Stimulated activated CD4-positive, alpha-beta T cell treated with anti-CD3 and anti-CD28 coated beads, Interleukin-12 subunit alpha, Interleukin-12 subunit beta, amount 100 ng/mL, for 48 hours (primary cell): Measurements from ENCODE around the gene TPBGL.

Experiments used
- DNase-seq, 3 donors: peaks; one replicate each; pipeline ENCODE4 v3.0.0-alpha.2; 2020; ENCODE audit warnings: low read depth in 2 of 3, low spot score in 1 of 3

Gene TPBGL

DNA sequence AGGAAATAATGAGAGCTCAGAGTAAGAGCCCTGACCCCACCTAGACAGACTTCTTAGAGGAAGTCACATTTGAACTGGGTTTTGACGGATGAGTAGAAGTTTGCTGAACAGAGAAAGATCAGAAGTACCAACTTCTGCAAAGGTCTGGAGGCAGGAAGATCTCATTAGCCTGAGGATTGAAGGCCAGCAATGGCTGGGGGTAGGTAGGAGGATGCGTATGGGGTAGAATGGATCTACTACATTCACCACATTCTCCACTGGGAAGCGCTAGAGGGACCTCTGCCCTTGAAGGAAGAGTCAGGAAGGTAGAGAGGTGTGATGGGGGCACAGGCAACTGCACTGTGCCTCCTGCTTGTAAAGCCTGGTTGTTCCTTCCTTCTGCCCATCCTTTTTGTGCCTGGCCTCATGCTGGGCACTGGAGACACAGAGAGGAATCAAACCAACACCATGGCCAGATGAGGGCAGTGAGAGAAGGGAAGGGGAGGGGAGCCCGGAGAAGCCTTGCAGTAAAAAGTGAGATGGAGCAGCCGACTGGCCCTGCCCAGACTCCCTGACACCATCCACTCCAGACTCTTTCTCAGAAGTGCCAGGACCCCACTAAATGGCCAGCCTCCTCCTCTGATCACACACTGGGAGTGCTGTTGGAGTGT lies 4.9 kb downstream of the TPBGL start:
- DNase-seq = no peak

DNA sequence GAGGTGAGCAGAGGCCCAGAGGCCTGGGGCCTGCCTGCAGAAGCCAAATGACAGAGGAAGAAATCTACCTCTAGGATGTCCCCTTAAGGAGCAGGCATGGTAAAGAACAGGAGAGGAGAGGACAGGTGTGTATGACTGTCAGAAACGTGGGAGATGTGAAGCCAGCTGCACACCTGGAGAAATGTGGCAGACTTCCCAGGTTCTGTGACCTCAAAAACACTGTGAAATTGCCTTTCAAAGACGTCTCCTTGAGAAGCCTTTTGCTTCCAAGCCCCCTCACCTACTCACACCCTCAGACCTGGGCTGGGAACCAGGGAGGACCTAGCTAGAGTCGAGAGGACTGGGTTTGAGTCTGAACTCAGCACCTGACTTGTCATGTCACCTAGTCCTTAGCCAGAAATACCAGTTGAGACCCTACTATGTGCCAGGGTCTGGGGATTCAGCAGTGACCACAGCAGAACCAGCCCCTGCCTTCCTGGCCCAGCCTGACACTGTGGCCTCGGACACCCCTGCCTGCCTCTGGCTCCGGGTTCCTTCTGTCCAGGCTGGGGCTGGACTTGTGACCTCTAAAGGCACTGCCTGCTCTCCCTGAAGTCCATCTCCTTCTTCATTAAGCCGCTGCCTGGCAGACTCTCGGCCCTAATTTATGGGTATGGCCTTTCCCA lies 5.6 kb downstream of the TPBGL start:
- DNase-seq = no peak

DNA sequence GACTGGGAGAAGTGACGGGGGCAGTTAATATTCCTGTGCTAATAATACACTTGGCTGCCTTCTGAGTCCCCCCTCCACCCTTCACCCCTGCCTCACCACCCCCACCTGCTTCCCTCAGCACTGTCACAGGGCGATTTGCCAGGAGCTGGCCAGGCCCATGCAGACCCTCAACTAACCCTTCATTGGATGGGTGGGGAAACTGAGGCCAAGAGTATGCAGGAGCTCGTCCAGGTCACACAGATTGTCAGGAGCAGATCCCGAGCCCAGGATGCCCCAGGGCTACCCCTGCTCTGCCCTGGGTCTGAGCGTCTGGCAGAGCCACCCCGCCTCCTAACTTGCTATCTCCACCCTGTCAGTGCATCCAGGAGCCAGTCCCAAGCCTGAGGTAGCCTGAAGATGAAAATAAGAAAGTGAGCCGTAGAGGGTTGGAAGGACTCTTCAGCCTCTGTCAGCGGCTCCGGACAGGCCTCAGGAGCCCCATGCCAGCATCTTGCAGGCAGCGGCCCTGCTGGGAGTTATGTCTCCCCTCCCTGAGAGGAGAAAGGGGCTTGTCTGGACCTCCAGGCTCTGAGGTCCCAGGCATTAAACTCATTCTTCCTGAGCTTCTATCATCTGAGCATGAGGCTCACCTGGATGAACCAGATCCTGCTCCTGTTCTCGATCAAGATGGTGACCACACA lies 6.2 kb downstream of the TPBGL start:
- DNase-seq = no peak

DNA sequence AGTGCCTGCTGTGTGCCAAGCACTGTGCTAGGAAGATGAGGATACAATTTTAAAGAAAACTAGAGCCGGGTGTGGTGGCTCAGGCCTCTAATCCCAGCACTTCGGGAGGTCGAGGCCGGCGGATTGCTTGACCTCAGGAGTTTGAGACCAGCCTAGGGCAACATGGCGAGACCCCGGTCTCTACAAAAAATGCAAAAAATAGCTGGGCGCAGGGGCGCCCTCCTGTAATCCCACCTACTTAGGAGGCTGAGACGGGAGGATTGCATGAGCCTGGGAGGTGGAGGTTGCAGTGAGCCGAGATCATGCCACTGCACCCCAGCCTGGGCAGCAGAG lies 8.3 kb downstream of the TPBGL start:
- DNase-seq = no peak

DNA sequence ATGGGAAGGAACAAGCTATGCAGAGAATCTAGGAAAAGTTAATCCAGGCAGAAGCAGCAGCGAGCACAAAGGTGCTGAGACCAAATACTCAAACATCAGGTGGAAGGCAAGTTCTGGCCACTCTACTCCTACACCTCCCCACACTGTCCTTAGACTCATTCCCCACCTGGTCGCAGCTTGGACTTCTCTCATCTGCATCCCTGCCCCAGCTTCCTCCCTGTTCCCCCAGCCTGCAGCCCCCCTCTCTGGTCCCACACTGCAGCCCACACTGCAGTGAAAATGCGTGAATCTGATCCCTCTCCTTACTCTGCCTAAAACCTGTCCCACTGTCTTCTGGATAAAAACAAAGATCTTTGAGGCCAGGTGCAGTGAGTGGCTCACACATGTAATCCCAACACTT lies 9.1 kb downstream of the TPBGL start:
- DNase-seq = no peak

DNA sequence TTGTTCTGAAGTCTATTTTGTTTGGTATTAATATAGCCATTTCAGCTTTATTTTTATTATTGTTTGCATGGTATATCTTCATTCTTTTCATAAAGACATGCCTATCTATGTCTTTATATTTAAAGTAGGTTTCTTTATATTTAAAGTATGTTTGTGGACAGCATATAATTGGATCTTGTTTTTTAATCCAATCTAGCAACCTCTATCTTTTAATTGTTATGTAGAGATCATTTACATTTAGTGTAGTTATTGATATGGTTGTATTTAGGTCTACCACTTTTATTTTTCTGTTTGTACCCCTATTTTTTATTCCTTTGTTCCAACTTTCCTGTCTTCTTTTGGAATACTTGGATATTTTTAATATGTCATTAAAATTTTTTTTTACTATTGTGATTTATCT lies 13.8 kb downstream of the TPBGL start:
- no peak for DNase-seq

DNA sequence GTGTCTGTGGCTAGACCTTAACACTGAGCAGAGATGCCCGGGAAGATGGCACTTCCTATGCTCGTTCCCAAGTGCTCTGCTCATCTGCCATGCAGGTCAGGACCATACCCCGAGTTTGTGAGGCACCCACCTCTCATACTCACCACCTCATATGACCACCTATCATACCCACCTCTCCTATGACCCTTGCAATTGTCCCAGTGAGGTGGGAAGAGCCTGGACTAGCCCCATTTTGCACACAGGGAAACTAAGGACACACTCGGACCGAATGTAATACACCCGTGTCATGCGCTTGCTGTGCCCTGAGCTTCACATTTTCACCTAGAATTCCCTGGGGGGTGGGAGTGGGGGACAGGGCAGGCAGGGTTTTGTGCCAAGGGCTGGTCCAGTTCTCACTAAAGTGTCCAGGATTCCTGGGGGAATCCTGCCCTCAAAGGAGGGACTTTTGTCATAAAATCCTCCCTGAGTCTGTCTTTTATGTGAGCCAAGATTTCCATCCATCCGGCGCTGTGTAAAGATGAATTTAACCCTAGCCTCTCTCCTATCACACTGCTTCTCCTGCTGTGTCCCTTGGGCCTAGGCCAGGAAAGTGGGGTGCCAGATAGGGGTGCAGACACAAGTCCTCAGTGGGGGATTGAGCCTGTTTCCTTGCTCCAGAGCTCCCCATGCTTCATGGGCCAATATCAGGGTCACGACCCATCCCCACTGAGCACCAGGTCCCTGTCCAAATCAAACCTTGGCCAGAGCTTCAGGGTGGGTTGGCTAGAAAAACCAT lies 20.0 kb downstream of the TPBGL start:
- DNase-seq = no peak

DNA sequence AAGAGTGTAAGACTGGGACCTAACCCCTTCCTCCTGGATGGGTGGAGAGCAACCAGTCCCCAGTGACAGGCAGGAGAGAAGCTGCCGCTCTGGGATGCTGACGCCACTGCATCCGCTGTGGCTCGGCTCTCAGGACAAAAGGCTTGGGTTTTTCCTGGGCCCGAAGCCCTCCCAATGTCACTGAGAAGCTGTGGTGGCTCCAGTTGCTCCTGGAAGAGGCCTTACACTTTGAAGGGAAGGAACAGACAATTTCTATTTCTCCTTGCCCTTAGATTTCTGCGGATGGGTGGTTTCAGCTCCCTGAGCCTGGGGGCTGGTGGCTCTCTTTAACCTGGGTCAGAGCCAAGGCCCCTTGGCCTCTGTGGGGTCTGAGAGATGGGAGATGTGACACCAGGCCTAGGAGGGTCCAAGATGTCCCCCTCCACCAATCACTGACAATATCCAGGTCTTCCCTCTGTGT lies 21.4 kb downstream of the TPBGL start:
- no peak for DNase-seq

DNA sequence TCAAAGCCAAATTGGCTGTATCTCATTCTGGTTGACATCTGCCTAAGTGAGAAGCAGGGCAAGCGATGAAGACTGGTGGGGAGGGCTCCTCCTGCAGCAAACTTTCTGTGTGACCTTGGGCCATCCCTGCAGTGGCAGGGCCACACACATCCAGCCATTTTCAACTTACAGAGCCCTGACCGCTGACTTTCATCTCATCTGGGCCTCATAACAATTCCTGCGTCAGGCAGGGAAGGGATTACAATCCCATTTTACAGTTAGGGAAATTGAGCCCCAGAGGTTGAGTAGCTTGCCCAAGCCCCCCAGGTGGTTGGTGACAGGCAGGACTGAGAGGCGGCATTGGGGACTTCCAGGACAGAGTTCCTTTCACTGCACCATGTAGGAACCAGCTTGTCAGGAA lies 21.9 kb downstream of the TPBGL start:
- no peak for DNase-seq

DNA sequence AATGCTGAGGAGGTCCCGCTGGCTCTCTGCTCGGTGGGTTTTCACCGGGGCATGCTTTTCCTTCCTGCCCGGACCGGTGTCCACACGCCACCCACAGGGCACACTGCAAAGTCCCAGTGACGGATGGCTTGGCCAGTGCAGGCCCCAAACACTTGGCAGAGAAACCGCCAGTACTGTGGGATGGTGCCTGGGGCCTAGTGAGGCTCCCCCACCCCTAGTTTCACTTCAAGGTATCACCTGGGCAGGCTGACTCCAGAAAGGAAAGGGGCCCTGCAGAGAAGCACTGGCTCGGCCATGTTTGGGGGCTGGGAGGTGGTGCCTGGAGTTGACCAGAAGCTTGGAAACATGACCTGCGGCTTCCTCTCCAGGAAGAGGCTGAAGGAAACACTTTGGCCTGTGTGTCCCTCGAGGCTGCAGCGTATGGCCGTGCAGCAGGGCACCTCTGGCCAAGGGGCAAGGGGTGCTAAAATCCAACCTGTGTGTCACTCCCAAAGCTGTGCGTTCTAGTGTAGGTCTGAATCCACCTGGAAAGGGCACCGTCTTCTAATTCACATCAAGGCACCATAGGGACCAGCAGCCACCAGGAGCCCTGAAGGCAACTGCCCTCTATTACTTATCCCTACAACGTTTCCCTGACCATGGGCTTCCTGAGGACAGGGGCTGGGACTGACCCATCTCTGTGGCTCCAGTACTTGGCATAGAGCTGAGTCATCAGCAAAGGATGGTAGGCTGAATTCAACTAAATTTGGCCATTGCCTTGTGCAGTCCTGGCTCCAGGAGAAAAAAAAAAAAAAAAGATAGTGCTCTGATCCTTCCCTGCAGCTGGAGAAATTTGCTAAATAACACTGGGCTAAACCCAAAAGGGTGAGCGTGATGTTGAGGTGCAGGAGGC lies 22.6 kb downstream of the TPBGL start:
- no peak for DNase-seq

DNA sequence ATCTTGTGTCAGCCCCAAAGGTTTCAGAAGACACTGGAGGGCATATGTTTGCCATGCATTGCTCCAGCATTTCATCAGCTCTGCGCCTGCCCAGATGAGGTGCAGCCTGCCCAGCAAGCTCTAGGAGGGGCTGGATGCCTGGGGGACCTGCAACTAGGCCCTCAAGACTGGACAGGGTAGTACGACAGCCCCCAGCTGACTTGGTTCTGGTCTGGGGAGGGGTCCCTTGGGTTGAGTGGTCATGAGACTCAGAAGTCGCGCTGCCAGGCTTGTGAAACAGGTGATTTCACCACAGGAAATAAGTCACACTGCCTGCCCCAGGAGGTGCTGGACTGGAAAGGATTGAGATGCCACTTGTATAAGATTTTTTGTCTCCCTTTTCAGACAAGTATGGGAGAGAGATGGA lies 23.4 kb downstream of the TPBGL start:
- no peak for DNase-seq

DNA sequence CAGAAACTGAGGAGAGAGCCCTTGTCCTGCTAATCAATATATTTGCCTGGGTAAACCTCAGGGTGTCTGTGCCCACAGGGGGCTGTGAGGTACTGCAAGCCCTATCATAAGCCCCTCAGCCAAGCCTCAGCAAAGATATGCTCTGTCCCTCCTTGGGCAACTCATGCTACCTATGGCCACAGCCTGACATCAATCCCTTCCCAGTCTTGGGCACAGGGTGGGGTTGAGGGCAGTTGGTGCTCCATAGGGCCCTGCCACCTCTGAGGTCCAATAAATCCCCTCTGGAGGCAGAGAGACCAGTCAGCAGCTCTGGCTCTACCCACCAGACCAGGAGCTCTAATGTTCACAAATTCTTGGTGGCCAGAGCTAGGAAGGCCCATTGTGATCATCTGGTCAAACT lies 23.8 kb downstream of the TPBGL start:
- no peak for DNase-seq

DNA sequence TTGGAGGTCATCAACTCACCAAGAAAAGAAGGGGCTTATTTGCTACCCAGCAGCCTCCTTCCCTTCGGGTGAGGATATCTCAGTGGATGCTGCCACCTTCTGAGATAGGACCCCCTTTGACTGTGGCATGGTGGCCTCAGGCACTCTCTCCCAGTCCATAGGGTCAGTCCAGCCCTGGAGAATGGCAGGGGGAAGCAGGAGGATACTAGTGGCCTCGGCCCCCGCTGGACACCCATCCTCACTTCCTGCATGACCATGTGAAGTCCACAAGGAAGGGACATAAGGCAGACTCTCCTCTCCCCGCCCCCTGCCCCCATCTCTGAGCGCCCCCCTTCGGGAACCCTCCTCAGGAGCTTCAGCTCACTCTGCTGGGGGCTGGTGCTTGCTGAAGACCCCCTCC lies 24.4 kb downstream of the TPBGL start:
- no peak for DNase-seq

DNA sequence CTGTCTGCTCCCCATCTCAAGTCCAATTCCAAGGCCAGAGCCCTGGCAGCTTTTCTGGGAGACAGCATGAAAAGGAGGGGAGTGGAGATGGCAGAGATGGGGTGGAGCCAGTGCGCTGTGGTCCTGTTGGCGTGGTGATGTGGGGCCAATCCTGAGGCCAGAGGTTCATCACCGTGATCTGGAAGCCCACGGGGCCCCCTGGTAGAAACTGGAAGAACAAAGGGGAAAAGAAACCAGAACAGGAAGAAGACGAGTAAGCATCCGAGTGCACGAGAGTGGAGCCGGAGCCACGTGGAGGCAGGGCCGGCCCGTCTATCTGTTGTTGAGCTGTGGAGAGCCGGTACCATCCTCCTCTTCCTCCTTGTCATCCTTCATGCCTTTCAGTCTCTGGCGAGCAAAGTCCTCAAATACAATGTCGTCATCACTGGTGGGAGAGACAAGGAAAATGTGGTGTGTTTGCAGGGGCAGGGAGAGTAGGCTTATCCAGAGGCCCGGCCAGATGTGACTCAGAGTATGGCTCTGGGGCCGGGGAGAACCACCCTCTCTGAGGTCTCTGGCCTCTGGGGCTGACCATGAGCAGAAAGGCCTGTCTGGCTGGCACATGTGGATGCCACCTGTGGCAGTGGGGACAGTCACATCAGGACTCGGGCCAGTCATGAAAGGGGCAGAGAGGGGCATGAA lies 25.4 kb downstream of the TPBGL start:
- no peak for DNase-seq

DNA sequence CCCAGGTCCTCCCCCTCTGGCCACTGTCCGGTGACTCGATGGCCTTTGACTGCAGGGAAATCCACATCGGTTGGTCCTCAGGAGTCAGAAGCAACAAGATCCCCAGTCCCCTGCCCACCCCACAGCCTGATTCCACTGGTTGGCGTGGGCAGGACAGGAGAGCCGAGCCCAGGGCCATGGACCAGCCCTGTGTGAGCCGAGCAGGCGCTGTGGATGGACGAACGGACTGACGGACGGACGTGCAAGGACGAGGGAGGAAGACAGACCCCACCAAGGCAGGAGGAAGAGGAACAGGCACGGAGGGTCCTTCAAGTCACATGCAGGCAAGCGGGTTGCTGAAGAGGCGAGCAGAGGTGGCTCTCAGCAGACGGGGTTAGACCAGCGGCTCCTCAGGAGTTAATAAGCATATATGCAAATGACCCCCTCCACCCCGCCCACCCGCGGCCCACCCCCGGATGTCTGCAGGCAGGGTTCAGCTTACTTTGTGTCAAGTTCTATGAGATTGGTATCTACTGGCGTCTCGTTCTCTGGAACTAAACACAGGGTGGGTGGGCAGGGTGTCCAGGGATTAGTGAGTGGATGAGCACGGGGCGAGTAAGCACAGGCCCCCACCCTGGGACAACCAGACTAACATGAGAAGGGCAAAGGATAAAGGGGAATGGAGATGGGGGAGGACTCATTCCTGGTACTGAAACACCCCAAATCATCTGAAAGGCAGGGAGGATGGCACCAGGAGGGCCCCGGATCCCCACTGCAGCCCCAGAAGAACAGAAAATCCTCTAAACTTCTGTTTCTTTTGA lies 26.8 kb downstream of the TPBGL start:
- no peak for DNase-seq

DNA sequence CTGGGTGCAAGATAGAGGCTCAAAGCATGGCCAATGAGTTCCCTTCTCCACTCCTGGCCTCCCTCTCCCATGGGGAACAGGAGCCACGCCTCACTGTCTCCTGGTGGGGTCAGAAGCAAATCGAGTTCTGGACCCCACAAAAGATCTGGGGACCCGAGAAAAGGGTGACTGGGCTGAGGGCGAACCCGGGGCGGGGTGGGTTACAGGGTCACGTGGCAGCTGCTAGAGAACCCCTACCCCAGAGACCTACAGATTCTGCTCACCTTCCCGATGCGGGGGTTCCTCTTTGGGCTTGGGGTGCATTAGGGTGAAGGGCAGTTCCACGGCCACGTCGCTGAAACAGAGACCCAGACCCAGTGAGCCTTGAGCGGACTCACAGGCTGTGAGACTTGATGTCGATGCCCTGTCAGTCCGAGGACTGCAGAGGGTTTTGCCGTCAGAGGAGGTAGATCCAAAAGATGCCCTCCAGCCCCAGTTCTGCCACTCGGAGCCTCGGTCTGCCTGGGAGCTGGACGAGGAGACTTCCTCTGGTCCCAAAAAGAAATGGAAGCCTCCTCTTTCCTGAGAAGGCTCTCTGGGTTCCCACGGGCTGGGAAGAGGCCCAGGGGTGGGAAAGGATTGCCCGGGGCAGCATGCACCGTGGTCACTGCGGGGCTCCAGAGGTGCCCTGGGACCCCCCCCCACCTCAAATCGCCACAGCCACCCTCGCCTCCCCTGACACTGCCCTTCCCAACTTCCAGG lies 28.2 kb downstream of the TPBGL start:
- DNase-seq = no peak

DNA sequence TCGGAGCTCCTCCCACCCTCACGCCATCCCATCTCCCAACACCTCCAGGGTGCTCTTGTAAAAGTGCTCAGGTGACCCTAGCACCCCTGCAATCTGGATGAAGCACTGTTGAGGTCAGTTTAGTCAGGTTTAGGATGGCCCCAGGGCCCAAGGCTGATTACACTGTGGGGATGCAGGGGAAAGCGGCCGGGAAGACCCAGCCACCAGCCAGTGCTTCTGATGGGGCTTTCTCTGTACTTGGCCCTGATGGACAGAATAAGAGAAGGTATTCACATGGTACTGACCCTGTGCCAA lies 28.7 kb downstream of the TPBGL start:
- no peak for DNase-seq

DNA sequence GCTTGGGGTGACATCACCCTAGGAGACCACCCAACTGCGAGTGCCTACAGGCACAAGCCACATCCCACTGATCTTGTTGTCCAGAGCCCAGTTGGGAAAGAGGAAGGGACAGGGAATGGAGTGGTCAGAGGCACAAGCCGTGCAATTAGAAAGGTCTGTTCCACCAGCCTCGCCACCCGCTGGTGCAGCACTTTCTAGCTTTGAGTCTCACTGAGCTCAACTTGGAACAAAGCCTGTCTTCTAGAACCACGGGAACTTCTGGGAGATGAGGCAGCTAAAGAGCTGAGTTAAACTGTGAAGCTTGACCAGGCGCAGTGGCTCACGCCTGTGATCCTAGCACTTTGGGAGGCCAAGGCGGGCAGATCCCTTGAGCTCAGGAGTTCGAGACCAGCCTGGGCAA lies 29.3 kb downstream of the TPBGL start:
- DNase-seq = no peak

DNA sequence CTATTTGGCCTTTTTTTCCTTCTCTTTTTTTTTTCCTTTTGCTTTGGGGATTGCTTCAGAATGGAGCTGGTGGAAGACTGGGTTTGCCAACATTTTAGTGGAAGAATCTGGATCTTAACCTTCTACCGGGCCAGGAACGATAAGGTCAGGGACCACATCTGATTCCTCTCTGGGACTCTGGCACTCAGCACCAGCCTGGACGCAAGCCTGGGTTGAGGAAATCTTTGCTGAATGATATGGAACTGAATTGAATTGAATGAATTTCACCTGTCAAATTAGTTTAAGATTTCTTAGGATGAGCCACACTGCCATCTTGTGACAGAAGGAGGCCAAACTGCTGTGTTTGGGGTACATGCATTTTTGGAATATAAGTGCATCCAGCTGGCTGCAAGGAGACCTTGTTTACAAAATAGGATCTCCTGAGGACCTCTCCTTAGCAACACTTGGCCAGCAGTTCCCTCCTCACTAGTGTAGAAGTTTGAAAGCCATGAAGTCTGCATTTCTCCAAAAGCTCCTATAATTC lies 30.4 kb downstream of the TPBGL start:
- DNase-seq = no peak
